K562 (cell line): ENCODE measurements around the gene ZNF865. TPM values are rescaled to one million over a fixed set of nuclear protein-coding genes. Genes with fewer than 3 reads are reported as not detected.

Experiments used
- CREB5 ChIP-seq: fragments of 250-450 bp; sonication (Bioruptor Pico); IDR thresholded peaks from 2 replicates; pipeline ENCODE4 v1.5.0; 2020; ENCODE audit warnings: mild to moderate bottlenecking
- CTBP1 ChIP-seq: fragments of 450-650 bp; IDR thresholded peaks from 2 replicates; pipeline ENCODE4 v1.6.1; 2016; ENCODE audit warnings: borderline replicate concordance
- CTCF ChIP-seq, 3 experiments: IDR thresholded peaks in 2 of 3; conservative IDR thresholded peaks in 1 of 3; 2 replicates each; pipeline ENCODE4 v1.5.1; 2011 to 2012; ENCODE audit warnings: low read length in 3 of 3, mild to moderate bottlenecking in 3 of 3, control low read depth in 2 of 3, improper control_type of control experiment in 1 of 3, inconsistent platforms in 1 of 3, low read depth in 1 of 3, mixed read lengths in 1 of 3, moderate library complexity in 1 of 3; ENCODE audit not compliant: insufficient read depth in 2 of 3
- E2F5 ChIP-seq: sonication (generic); formaldehyde crosslinking; IDR thresholded peaks from 2 replicates; pipeline ENCODE4 v1.8.0; 2022; ENCODE audit warnings: mild to moderate bottlenecking, missing genetic modification reagents
- IRF1 ChIP-seq: sonication (generic); formaldehyde crosslinking; IDR thresholded peaks from 2 replicates; pipeline ENCODE4 v1.8.0; 2022; ENCODE audit warnings: missing genetic modification reagents, mild to moderate bottlenecking, borderline replicate concordance
- KAT8 ChIP-seq: fragments of 450-650 bp; IDR thresholded peaks from 2 replicates; pipeline ENCODE4 v1.6.1; 2016; ENCODE audit warnings: low read depth, mild to moderate bottlenecking
- KLF1 ChIP-seq: fragments of 450-650 bp; IDR thresholded peaks from 2 replicates; pipeline ENCODE4 v1.6.1; 2016; ENCODE audit warnings: missing genetic modification characterization, missing compliant biosample characterization
- MCM7 ChIP-seq, 2 experiments: fragments of 450-650 bp; IDR thresholded peaks; 2 replicates each; pipeline ENCODE4 v1.6.1; 2016 to 2018
- MXI1 ChIP-seq: IDR thresholded peaks from 2 replicates; pipeline ENCODE4 v1.6.1; 2011; ENCODE audit warnings: low read depth, mild to moderate bottlenecking, improper control_type of control experiment, low read length
- PML ChIP-seq: IDR thresholded peaks from 2 replicates; pipeline ENCODE4 v1.6.1; 2012; ENCODE audit warnings: low read length, inconsistent platforms
- RAD21 ChIP-seq, 2 experiments: fragments of 250-450 bp in 1 of 2; fragments of 450-650 bp in 1 of 2; sonication (Bioruptor Pico) in 1 of 2; formaldehyde crosslinking in 1 of 2; IDR thresholded peaks in 1 of 2; conservative IDR thresholded peaks in 1 of 2; 2 replicates each; pipeline versions ENCODE4 v1.4.0 to v1.8.0; 2020 to 2022; ENCODE audit warnings: mild to moderate bottlenecking in 2 of 2, moderate library complexity in 1 of 2
- RBM25 ChIP-seq: fragments of 200-400 bp; formaldehyde crosslinking; IDR thresholded peaks from 2 replicates; pipeline ENCODE4 v1.6.1; 2018; ENCODE audit warnings: low read length, low read depth, moderate library complexity; ENCODE audit not compliant: severe bottlenecking
- THRA ChIP-seq: fragments of 450-650 bp; IDR thresholded peaks from 2 replicates; pipeline ENCODE4 v1.6.1; 2017; ENCODE audit warnings: mild to moderate bottlenecking, moderate library complexity
- ZBTB2 ChIP-seq: fragments of 450-650 bp; IDR thresholded peaks from 2 replicates; pipeline ENCODE4 v1.6.1; 2016; ENCODE audit warnings: antibody characterized with exemption
- ZKSCAN1 ChIP-seq: fragments of 150-350 bp; IDR thresholded peaks from 2 replicates; pipeline ENCODE4 v1.6.1; 2016; ENCODE audit warnings: low read depth, low read length
- ZNF174 ChIP-seq: fragments of 250-450 bp; sonication (Bioruptor Pico); IDR thresholded peaks from 2 replicates; pipeline ENCODE4 v1.4.0; 2020; ENCODE audit warnings: mild to moderate bottlenecking
- ZNF212 ChIP-seq: fragments of 450-650 bp; formaldehyde crosslinking; IDR thresholded peaks from 2 replicates; pipeline ENCODE4 v1.4.0; 2020; ENCODE audit warnings: mild to moderate bottlenecking
- ZNF3 ChIP-seq: fragments of 250-450 bp; sonication (Bioruptor Pico); IDR thresholded peaks from 2 replicates; pipeline ENCODE4 v1.5.0; 2021; ENCODE audit warnings: mild to moderate bottlenecking, moderate library complexity
- ZNF76 ChIP-seq: fragments of 250-450 bp; sonication (Bioruptor Pico); IDR thresholded peaks from 2 replicates; pipeline ENCODE4 v1.4.0; 2020; ENCODE audit warnings: mild to moderate bottlenecking, moderate library complexity, borderline replicate concordance
- ZNF778 ChIP-seq: fragments of 450-650 bp; formaldehyde crosslinking; IDR thresholded peaks from 2 replicates; pipeline ENCODE4 v1.4.0; 2020; ENCODE audit warnings: mild to moderate bottlenecking, moderate library complexity
- polyA plus RNA-seq, 8 experiments: library from polyadenylated mRNA; depleted of rRNA in 4 of 8; stranded (reverse) in 5 of 8; unstranded in 3 of 8; fragments of >200 nt; fragmentation: Nextera tagmentation in 2 of 8; fragmentation: Illumina TruSeq in 1 of 8; extraction: Ambion mirVana in 2 of 8; extraction: Trizol in 1 of 8; gene quantifications; 2 replicates each; pipeline versions ENCODE4 v1.2.1 to v1.2.3, GENCODE V29; 2011 to 2014; ENCODE audit warnings: inconsistent platforms in 1 of 8, missing spikeins in 1 of 8
- total RNA-seq, 7 experiments: library from RNA; depleted of rRNA in 6 of 7; stranded (reverse); fragments of >200 nt in 6 of 7; fragmentation: Illumina TruSeq in 2 of 7; extraction: Trizol in 2 of 7; gene quantifications; 2 replicates each; pipeline versions ENCODE4 v1.2.1 to v1.2.3, GENCODE V29; 2011 to 2021; ENCODE audit warnings: low replicate concordance in 1 of 7

The ZNF865 gene
- total and polyA plus RNA-seq, 9 of the 15 experiments (the other 6 are each of a cell fraction or from before 2014, with no cell fraction given), result 0.40 to 18.8 (median 1.6) TPM; not detected in 2

- TF ChIP-seq CREB5 (CRISPR knock-in tag) (no peak), KLF1 (peak; percentile 86), ZBTB2 (peak; percentile 76; the same call in 1 of the 2 replicates), CTBP1 (peak; percentile 74), ZNF212 (CRISPR knock-in tag) (no peak), IRF1 (CRISPR knock-in tag) (no peak), ZKSCAN1 (0 out of 2 replicates have a peak, but pooled peaks have one; percentile 26), ZNF174 (no peak), THRA (no peak), CTCF (IDR thresholded peaks at IDR 0.05 in 2 of 3, conservative IDR thresholded peaks at IDR 0.05 in 1 of 3; ENCODE audit: insufficient read depth in 2 of 3, low read depth in 1 of 3, low read length in 3 of 3) (no peak; a peak in 1 of 6 replicates), ZNF3 (CRISPR knock-in tag) (no peak), PML (peak; percentile 57; the same call in 1 of the 2 replicates), ZNF778 (CRISPR knock-in tag) (no peak), MXI1 (peak; percentile 70), RAD21 (CRISPR knock-in tag; conservative IDR thresholded peaks at IDR 0.05 in 1 of 2, IDR thresholded peaks at IDR 0.05 in 1 of 2) (0 out of 4 replicates have a peak, but pooled peaks of 1 of the 2 experiments have one; percentile 13), E2F5 (peak; percentile 88), RBM25 (no peak), ZNF76 (CRISPR knock-in tag) (0 out of 2 replicates have a peak, but pooled peaks have one; percentile 76), MCM7 (IDR thresholded peaks at IDR 0.05) (no peak), KAT8 (no peak)
Measured at GRCh38 chr19:55654868-55655647, 49.6 kb downstream of the ZNF865 start, which contains the start of gene U2AF2 (continued).
